Measurements from ENCODE around the gene ADGRG7.
"Not testable (repeated sequence)": the region's sequence is repeated elsewhere in the genome, so short reads cannot be mapped to it uniquely, and the experiment has no call there.

- TF ChIP-seq POLR2A, POLR2AphosphoS5 (IDR thresholded peaks at IDR 0.05; ENCODE audit: low read depth, low read length): not testable (repeated sequence)
Measured at GRCh38 chr3:100582157-100582556, 27.2 kb upstream of the ADGRG7 start.
